ENCODE data around the gene PERCC1.

DNA sequence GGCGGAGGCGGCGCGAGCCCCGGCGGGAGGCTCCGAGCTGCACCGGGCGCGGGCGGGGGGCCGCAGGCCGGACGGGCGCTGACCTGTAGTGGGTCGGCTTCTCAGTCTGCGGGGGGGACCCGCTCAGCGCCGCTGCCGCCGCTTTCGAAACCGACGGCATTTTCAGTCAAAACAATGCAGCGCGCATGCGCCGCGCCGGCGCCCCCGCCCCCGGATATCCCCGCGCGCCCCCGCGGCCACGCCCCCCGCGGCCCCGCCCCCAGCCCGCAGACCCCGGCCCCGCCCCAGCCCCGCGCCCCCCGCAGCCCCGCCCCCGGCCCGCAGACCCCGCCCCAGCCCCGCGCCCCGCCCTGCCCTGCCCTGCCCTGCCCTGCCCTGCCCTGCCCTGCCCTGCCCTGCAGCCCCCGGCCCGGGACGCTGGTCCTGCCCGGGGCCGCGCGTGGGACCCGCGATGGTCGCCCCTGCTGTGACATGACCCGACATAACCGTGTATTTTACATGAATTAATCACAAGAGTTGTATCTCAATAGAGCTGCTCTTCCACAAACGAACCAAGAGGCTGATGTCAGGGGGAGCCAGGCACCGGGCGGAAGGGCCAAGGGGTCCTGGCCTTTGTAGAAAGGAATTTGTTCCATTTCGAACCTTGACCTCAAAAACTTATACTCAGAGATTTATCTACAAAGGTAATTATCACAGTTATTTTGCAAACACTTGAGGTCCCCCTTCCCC, 16.2 kb upstream of the PERCC1 start, which contains the start of gene UNKL:
- TF ChIP-seq, protein P1, sequence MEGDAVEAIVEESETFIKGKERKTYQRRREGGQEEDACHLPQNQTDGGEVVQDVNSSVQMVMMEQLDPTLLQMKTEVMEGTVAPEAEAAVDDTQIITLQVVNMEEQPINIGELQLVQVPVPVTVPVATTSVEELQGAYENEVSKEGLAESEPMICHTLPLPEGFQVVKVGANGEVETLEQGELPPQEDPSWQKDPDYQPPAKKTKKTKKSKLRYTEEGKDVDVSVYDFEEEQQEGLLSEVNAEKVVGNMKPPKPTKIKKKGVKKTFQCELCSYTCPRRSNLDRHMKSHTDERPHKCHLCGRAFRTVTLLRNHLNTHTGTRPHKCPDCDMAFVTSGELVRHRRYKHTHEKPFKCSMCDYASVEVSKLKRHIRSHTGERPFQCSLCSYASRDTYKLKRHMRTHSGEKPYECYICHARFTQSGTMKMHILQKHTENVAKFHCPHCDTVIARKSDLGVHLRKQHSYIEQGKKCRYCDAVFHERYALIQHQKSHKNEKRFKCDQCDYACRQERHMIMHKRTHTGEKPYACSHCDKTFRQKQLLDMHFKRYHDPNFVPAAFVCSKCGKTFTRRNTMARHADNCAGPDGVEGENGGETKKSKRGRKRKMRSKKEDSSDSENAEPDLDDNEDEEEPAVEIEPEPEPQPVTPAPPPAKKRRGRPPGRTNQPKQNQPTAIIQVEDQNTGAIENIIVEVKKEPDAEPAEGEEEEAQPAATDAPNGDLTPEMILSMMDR (IDR thresholded peaks at IDR 0.05), result no peak
- TF ChIP-seq POLR2A (IDR thresholded peaks at IDR 0.05), result peak in 1 of 4 donors; percentile 19
